ENCODE measurements around the gene CSNK1G1.

CSNK1G1 gene

DNA sequence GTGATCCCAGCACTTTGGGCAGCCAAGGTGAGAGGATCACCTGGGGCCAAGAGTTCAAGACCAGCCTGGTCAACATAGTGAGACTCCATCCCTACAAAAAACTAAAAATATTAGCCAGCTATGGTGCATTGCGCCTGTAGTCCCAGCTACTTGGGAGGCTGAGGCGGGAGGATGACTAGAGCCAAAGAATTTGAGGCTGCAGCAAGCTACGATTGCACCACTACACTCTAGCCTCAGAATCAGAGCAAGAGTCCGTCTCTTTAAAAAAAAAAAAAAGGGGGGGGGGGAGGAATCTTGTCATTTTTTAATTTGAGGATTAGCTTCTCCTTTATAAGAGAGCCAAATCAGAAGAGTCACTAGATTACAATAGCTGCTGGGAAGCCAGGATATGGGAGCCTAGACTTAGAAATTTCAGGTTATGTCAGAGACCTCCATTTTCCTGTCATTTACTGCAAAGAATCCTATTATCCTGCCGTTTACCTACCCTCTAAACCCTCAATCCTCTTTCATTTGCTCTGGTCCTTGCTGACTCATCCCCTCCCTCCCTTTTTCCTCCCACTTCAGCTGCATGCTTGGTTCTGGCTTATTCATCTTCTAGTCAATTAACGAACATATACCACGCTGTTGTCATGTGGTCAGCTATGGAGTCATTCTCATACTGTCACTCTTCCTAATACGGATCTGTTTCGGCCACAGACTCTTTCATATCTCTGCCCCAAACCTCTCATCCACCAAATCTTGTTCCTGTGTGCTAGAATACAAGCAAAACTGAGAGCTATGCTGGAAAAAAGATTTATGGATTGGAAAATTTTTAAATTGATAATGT is 109.4 kb downstream of the CSNK1G1 start:
- no peak overlapping the region for H2BK15ac ChIP-seq (ENCODE audit: low read length)
- H3K4ac ChIP-seq (ENCODE audit: low read length), result no peak overlapping the region
- H3K4me2 ChIP-seq (ENCODE audit: insufficient read depth, low read length, poor library complexity, severe bottlenecking), result no peak overlapping the region
- H2AK5ac ChIP-seq (ENCODE audit: low read depth, low read length), result no peak overlapping the region
- no peak overlapping the region for H3K18ac ChIP-seq (ENCODE audit: low read length)
- no peak overlapping the region for H4K91ac ChIP-seq (ENCODE audit: low read depth, low read length, poor library complexity)
- peak; percentile 11 for DNase-seq (ENCODE audit: low spot score)
- H3K4me1 ChIP-seq (ENCODE audit: control insufficient read depth in 2 of 2, insufficient read depth in 1 of 2, low read depth in 1 of 2, low read length in 2 of 2), result peaks cover 2 to 3% of the 10 kb centered on the region in 2 donors
- no peak overlapping the region for H2BK5ac ChIP-seq (ENCODE audit: low read length)
- H3K9ac ChIP-seq (ENCODE audit: low read depth, low read length, poor library complexity), result no peak overlapping the region
- no peak overlapping the region for H2AFZ ChIP-seq (ENCODE audit: low read length)
- no peak overlapping the region for H2BK12ac ChIP-seq (ENCODE audit: low read length)
- no peak overlapping the region for H2BK120ac ChIP-seq (ENCODE audit: low read depth, low read length)
- peaks cover 0 to 13% of the 10 kb centered on the region in 2 donors for H3K36me3 ChIP-seq (replicated peaks in 1 of 2; ENCODE audit: control insufficient read depth in 2 of 2, insufficient read depth in 2 of 2, low read length in 2 of 2)
- H3K14ac ChIP-seq (ENCODE audit: low read length), result no peak overlapping the region
- H3K9me3 ChIP-seq (replicated peaks in 1 of 2; ENCODE audit: control insufficient read depth in 2 of 2, insufficient read depth in 1 of 2, low read depth in 1 of 2, low read length in 2 of 2), result peaks cover 0 to 13% of the 10 kb centered on the region in 2 donors
- no CpG with 5 or more reads among the region's 9 CpGs for WGBS, 2 donors (ENCODE audit: extremely low coverage in 2 of 2, insufficient read length in 2 of 2, insufficient replicate concordance in 1 of 2)
- H3K23ac ChIP-seq (ENCODE audit: low read depth, low read length, poor library complexity), result no peak overlapping the region
- no peak overlapping the region for H4K8ac ChIP-seq (ENCODE audit: low read depth, low read length)
- H3K27ac ChIP-seq (replicated peaks; ENCODE audit: low read length), result peak overlapping the region; percentile 2
- H3K27me3 ChIP-seq (ENCODE audit: control insufficient read depth in 3 of 3, insufficient read depth in 3 of 3, low read depth in 1 of 3, low read length in 3 of 3), result no peaks in the 10 kb centered on the region
- no peak overlapping the region for H3K4me3 ChIP-seq (ENCODE audit: low read length in 2 of 2)
- no peaks in the 10 kb centered on the region for H3K79me1 ChIP-seq (ENCODE audit: low read depth, low read length)

DNA sequence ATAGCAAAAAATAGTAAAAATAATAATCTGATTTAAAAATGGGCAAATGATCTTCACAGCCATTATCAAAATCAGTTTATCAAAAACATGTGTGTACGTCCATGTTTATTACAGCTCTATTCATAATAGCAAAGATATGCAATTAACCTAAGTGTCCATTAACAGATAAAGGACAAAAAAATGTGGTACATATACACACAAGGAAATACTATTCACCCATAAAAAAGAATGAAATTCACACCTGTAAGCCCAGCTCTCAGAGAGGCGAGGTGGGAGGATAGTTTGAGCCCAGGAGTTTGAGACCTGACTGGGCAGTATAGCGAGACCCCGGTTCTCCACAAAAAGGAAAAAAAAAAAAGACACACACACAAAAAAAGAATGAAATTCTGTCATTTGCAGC is 110.6 kb downstream of the CSNK1G1 start:
- Histone ChIP-seq H3K27me3 (ENCODE audit: control insufficient read depth in 3 of 3, insufficient read depth in 3 of 3, low read depth in 1 of 3, low read length in 3 of 3) (no peaks in the 10 kb centered on the region), H3K9ac (ENCODE audit: low read depth, low read length, poor library complexity) (no peak overlapping the region), H3K14ac (ENCODE audit: low read length) (no peak overlapping the region), H3K4me3 (ENCODE audit: low read length in 2 of 2) (no peak overlapping the region), H3K23ac (ENCODE audit: low read depth, low read length, poor library complexity) (no peak overlapping the region), H4K8ac (ENCODE audit: low read depth, low read length) (no peak overlapping the region), H3K36me3 (replicated peaks in 1 of 2; ENCODE audit: control insufficient read depth in 2 of 2, insufficient read depth in 2 of 2, low read length in 2 of 2) (peaks cover 0 to 13% of the 10 kb centered on the region in 2 donors), H2BK15ac (ENCODE audit: low read length) (no peak overlapping the region), H3K4ac (ENCODE audit: low read length) (no peak overlapping the region), H3K4me1 (ENCODE audit: control insufficient read depth in 2 of 2, insufficient read depth in 1 of 2, low read depth in 1 of 2, low read length in 2 of 2) (peaks cover 2 to 3% of the 10 kb centered on the region in 2 donors), H2BK12ac (ENCODE audit: low read length) (no peak overlapping the region), H3K27ac (replicated peaks; ENCODE audit: low read length) (no peak overlapping the region), H2BK5ac (ENCODE audit: low read length) (no peak overlapping the region), H3K4me2 (ENCODE audit: insufficient read depth, low read length, poor library complexity, severe bottlenecking) (no peak overlapping the region), H3K18ac (ENCODE audit: low read length) (no peak overlapping the region), H3K79me1 (ENCODE audit: low read depth, low read length) (no peaks in the 10 kb centered on the region), H2BK120ac (ENCODE audit: low read depth, low read length) (no peak overlapping the region), H4K91ac (ENCODE audit: low read depth, low read length, poor library complexity) (no peak overlapping the region), H2AK5ac (ENCODE audit: low read depth, low read length) (no peak overlapping the region), H2AFZ (ENCODE audit: low read length) (no peak overlapping the region), H3K9me3 (replicated peaks in 1 of 2; ENCODE audit: control insufficient read depth in 2 of 2, insufficient read depth in 1 of 2, low read depth in 1 of 2, low read length in 2 of 2) (peaks cover 0 to 13% of the 10 kb centered on the region in 2 donors)
- WGBS, 2 donors (ENCODE audit: extremely low coverage in 2 of 2, insufficient read length in 2 of 2, insufficient replicate concordance in 1 of 2), result no CpG with 5 or more reads among the region's 4 CpGs
- DNase-seq (ENCODE audit: low spot score), result no peak

DNA sequence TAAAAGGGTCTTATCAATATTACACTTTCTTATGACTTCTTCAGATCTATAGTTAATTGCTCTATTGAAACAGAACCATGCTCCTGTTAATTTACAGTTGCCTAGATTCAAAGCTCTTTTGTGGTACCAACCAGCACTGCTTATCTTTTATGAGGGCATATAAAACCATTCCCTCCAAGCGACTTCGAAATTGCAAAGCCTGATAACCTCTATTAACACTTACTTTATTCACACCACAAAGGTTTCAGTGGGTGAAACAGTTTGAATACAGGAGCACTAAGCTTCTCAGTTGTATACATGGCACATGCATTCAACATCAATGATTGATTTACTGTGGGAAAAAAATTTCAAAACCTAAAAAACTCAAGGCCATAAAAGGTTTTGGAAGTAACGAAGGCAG is 118.3 kb downstream of the CSNK1G1 start:
- Histone ChIP-seq H3K18ac (ENCODE audit: low read length) (no peak overlapping the region), H3K36me3 (replicated peaks in 1 of 2; ENCODE audit: control insufficient read depth in 2 of 2, insufficient read depth in 2 of 2, low read length in 2 of 2) (no peaks in the 10 kb centered on the region), H3K9ac (ENCODE audit: low read depth, low read length, poor library complexity) (no peak overlapping the region), H2BK120ac (ENCODE audit: low read depth, low read length) (no peak overlapping the region), H4K8ac (ENCODE audit: low read depth, low read length) (no peak overlapping the region), H4K91ac (ENCODE audit: low read depth, low read length, poor library complexity) (no peak overlapping the region), H2BK15ac (ENCODE audit: low read length) (no peak overlapping the region), H2AFZ (ENCODE audit: low read length) (no peak overlapping the region), H3K4me3 (ENCODE audit: low read length in 2 of 2) (no peak overlapping the region), H3K9me3 (replicated peaks in 1 of 2; ENCODE audit: control insufficient read depth in 2 of 2, insufficient read depth in 1 of 2, low read depth in 1 of 2, low read length in 2 of 2) (peaks cover 0 to 7% of the 10 kb centered on the region in 2 donors), H3K27me3 (ENCODE audit: control insufficient read depth in 3 of 3, insufficient read depth in 3 of 3, low read depth in 1 of 3, low read length in 3 of 3) (no peaks in the 10 kb centered on the region), H3K14ac (ENCODE audit: low read length) (no peak overlapping the region), H2AK5ac (ENCODE audit: low read depth, low read length) (no peak overlapping the region), H2BK5ac (ENCODE audit: low read length) (no peak overlapping the region), H2BK12ac (ENCODE audit: low read length) (no peak overlapping the region), H3K79me1 (ENCODE audit: low read depth, low read length) (no peaks in the 10 kb centered on the region), H3K4me2 (ENCODE audit: insufficient read depth, low read length, poor library complexity, severe bottlenecking) (no peak overlapping the region), H3K27ac (replicated peaks; ENCODE audit: low read length) (no peak overlapping the region), H3K4me1 (ENCODE audit: control insufficient read depth in 2 of 2, insufficient read depth in 1 of 2, low read depth in 1 of 2, low read length in 2 of 2) (no peaks in the 10 kb centered on the region), H3K4ac (ENCODE audit: low read length) (no peak overlapping the region), H3K23ac (ENCODE audit: low read depth, low read length, poor library complexity) (no peak overlapping the region)
- WGBS, 2 donors (ENCODE audit: extremely low coverage in 2 of 2, insufficient read length in 2 of 2, insufficient replicate concordance in 1 of 2), result no CpG with 5 or more reads among the region's 3 CpGs
- no peak for DNase-seq (ENCODE audit: low spot score)

DNA sequence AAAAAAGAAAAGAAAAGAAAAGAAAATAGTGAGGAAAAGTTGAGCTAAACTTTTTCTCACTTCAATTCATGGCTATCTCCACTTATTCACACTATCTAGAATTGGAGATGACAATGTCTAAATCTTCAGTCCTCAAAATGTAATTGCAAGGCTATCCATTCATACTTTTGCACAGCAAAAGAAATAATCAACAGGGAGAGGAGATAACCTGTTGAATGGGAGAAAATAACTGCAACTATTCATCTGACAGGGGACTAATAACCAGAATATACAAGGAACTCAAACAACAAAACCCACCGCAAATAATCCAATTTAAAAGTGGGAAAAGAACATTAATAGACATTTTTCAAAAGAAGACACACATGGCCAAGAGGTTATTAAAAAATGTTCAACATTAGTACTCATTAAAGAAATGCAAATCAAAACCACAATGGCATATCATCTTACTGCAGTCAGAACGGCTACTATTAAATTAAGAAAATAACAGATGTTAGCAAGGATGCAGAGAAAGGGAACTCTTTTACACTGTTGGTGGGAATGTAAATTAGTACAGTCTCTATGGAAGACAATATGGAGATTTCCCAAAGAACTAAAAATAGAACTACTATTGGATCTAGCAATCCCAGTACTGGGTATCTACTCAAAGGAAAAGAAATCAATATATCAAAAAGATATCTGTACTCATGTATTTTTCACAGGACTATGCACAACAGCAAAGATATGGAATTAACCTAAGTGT is 119.6 kb downstream of the CSNK1G1 start:
- Histone ChIP-seq H2BK12ac (ENCODE audit: low read length) (no peak overlapping the region), H2BK120ac (ENCODE audit: low read depth, low read length) (no peak overlapping the region), H3K14ac (ENCODE audit: low read length) (no peak overlapping the region), H2AK5ac (ENCODE audit: low read depth, low read length) (no peak overlapping the region), H3K9ac (ENCODE audit: low read depth, low read length, poor library complexity) (no peak overlapping the region), H4K91ac (ENCODE audit: low read depth, low read length, poor library complexity) (no peak overlapping the region), H3K23ac (ENCODE audit: low read depth, low read length, poor library complexity) (no peak overlapping the region), H3K36me3 (replicated peaks in 1 of 2; ENCODE audit: control insufficient read depth in 2 of 2, insufficient read depth in 2 of 2, low read length in 2 of 2) (no peaks in the 10 kb centered on the region), H3K79me1 (ENCODE audit: low read depth, low read length) (no peaks in the 10 kb centered on the region), H3K9me3 (replicated peaks in 1 of 2; ENCODE audit: control insufficient read depth in 2 of 2, insufficient read depth in 1 of 2, low read depth in 1 of 2, low read length in 2 of 2) (no peaks in the 10 kb centered on the region), H2AFZ (ENCODE audit: low read length) (no peak overlapping the region), H3K27ac (replicated peaks; ENCODE audit: low read length) (no peak overlapping the region), H3K4ac (ENCODE audit: low read length) (no peak overlapping the region), H3K4me3 (ENCODE audit: low read length in 2 of 2) (no peak overlapping the region), H4K8ac (ENCODE audit: low read depth, low read length) (no peak overlapping the region), H3K18ac (ENCODE audit: low read length) (no peak overlapping the region), H2BK15ac (ENCODE audit: low read length) (no peak overlapping the region), H2BK5ac (ENCODE audit: low read length) (no peak overlapping the region), H3K27me3 (ENCODE audit: control insufficient read depth in 3 of 3, insufficient read depth in 3 of 3, low read depth in 1 of 3, low read length in 3 of 3) (no peaks in the 10 kb centered on the region), H3K4me2 (ENCODE audit: insufficient read depth, low read length, poor library complexity, severe bottlenecking) (no peak overlapping the region), H3K4me1 (ENCODE audit: control insufficient read depth in 2 of 2, insufficient read depth in 1 of 2, low read depth in 1 of 2, low read length in 2 of 2) (no peaks in the 10 kb centered on the region)
- no CpG with 5 or more reads among the region's 2 CpGs for WGBS, 2 donors (ENCODE audit: extremely low coverage in 2 of 2, insufficient read length in 2 of 2, insufficient replicate concordance in 1 of 2)
- DNase-seq (ENCODE audit: low spot score), result no peak

All from neuronal stem cell (in vitro differentiated cells).